Fibroblast of skin of left biceps (primary cell): ENCODE results near the gene PTPRF.
"Not testable (repeated sequence)": the region's sequence is repeated elsewhere in the genome, so short reads cannot be mapped to it uniquely, and the experiment has no call there.

Experiments
- DNase-seq, 2 experiments: peaks; one replicate each; pipeline ENCODE4 v3.0.0-alpha.2; 2013; ENCODE audit warnings: low read depth in 2 of 2

PTPRF gene

DNA sequence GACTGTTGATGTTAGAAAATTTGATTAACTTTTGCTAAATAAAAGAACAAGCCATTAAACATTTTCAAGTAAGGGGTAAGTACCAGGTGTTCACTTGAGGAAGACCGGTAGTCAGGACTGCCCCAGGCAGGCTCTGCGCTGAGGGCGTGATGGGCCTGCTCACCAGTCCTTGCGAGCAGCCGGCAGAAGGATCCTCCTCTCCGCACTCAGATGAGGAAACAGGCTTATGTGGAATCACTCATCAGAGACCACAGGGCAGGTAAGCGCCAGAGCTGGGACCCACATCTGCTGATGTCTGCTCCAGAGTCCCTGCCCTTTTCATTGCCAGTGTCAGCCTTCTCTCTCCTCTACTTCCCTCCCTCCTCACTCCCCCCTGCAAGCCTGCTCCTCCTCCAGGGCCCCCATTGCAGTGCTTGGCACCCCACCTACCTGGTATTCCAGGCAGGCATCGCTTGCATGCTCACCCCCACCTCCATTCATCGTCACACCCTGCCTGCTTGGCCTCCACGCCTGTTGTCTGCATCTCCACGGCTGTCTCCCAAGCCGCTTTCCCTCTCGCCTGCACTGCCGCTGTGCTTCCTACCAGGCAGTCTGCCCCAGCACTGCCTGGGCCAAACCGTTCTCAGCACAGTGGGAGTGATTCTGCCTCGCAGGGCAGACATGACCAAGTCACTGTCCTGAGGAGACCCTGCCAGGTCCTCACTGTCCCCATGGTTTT, 94.5 kb downstream of the PTPRF start:
- no peak for DNase-seq

DNA sequence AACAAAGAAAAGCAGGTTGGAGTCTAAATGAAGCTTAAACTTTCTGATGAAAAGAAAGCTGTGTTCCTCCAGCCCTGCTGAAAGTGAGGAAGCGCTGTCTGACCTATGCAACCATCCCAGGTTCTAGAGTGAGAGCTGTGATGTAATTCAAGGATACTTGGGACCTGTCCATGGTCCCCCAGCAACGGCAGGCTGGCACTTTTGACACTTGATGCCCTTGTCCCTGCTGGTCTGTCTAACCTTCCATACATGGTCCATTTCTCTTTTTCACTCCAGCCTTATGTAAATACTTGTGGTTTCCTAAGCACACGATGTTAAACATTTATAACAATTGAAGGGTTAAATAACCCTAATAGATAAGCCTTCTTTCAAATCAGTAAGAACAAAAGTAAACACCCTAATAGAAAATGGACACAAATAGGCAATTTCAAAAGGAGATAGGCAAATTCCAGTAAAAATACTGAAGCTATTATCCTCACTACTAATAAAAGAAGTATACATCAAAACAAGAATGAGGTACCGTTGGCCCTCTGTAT, 101.5 kb downstream of the PTPRF start:
- no peak for DNase-seq

DNA sequence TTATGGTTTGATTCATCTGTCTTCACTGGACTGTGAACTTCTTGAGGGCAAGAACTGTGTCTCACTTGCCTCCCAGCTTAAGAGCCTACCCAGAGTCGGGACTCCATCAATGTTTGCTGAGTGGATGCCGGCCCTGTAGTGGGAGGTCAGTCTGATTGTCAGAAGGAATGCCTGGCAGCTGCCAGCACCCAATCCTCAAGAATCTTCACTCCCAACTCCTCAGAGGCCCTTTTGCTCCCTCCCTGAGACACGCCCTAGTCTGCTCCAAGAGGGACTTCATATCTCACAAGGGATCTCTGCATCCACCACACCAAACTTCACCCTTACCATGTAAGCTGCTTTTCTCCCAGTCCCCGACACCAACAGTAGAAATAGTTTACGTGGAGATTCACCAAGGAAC, 104.0 kb downstream of the PTPRF start:
- no peak for DNase-seq

DNA sequence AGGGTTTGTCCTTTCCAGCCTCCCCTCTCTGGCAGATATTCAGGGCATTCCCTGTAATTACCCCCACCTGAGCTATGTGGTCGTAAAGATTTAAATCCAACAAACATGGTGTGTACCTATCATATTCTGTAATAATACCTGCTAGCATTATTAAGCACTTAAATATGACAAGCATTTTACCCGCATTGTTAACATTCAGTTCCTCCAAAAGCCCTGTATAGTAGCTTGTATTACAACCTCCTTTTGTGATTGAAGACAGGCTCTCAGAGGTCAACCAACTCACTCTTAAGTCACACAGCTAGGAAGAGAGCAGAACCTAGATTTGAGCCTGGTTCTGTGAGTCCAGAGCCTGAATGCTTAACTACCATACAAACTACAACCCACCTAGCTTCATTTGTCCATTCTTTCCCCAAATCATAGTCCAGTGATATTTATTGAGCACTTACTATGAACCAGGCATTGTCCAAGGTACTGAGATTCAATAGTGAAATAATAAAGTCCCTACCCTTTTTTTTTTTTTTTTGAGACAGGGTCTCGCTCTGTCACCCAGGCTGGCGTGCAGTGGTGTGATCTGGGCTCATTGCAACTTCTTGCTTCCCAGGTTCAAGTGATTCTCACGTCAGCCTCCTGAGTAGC, 105.4 kb downstream of the PTPRF start:
- DNase-seq, result no peak

DNA sequence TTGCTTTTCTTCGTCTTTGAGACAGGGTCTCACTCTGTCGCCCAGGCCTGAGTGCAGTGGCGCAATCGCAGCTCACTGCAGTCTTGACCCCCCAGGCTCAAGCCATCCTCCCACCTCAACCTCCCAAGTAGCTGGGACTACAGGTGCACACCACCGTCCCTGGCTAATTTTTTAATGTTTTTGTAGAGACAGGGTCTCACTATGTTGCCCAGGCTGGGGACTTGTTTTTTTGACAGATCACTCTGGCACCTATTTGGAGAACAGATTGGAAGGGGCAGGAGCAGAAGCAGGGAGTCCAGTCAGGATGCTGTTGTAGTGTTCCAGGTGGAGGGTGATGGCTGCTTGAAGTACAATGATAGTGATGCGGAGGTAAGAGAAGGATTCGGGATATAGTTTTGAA, 106.6 kb downstream of the PTPRF start:
- DNase-seq, result no peak

DNA sequence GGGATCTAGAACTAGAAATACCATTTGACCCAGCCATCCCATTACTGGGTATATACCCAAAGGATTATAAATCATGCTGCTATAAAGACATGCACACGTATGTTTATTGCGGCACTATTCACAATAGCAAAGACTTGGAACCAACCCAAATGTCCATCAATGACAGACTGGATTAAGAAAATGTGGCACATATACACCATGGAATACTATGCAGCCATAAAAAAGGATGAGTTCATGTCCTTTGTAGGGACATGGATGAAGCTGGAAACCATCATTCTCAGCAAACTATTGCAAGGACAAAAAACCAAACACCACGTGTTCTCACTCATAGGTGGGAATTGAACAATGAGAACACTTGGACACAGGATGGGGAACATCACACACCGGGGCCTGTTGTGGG, 107.7 kb downstream of the PTPRF start:
- DNase-seq, result not testable (repeated sequence)

DNA sequence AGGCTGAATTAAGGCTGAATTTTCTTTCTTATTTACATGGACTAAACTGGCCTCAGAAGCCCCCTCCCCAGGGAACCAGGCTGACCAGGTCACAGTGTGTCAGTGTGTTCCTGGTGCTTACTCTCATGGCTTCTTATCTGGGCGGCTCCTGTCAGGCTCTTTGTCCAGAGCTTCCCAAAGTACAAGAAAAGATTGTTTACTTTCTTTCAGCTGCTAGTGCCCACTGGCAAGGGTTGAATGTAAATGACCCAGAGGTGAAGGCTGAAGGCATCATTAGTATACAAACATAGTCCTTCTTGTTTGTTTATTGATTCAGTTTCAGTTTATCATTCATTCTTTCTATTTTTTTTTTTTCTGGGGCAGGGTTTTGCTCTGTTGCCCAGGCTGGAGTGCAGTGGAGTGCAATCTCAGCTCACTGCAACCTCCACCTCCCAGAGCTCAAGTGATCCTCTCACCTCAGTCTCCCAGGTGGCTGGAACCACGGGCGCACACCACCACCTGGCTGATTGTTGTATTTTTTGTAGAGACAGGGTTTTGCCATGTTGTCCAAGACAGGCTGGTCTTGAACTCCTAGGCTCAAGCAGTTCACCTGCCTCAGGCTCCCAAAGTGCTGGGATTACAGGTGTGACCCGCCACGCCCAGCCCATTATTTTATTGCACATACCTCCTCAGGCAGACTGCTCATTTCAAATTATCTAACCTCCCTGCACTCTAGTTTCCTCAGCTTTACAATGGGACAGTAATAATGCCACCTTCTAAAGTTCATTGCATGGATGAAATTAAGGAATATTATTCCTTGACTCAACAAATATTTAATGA, 109.5 kb downstream of the PTPRF start:
- DNase-seq, result no peak

DNA sequence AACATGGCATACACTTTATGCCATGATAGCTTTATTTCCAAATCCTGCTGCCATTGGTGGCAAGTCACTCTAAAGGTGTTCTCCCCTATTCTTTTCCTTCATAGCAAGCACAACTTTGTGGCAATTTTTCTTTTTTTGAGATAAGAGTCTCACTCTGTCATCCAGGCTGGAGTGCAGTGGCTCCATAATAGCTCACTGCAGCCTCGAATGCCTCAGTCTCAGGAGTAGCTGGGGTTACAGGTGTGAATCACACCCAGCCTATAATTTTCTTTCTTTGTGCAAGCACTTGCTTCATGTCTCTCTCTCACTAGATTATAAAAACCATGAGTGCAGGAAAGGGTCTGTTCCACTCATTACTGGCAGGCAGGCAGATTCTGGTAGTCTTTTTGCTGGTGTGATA, 113.9 kb downstream of the PTPRF start:
- DNase-seq, result no peak

DNA sequence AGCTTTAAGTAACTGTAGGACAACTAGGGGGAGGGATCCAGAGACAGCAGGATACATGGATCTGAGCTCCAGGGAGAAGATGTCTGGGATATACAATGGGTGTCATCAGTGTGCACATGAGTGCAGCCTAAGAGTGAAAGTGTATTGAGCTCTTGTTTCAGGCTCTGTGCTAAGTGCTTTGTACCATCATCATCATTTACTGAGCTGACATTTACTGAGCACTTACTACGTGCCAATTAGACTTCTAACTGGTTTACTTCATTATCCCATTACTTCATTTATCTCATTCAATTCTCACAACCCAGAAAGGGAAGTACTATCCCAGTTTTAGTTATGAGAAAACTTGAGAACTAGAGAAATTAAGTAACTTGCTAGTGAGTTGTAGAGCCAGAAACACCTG, 114.8 kb downstream of the PTPRF start:
- no peak for DNase-seq

DNA sequence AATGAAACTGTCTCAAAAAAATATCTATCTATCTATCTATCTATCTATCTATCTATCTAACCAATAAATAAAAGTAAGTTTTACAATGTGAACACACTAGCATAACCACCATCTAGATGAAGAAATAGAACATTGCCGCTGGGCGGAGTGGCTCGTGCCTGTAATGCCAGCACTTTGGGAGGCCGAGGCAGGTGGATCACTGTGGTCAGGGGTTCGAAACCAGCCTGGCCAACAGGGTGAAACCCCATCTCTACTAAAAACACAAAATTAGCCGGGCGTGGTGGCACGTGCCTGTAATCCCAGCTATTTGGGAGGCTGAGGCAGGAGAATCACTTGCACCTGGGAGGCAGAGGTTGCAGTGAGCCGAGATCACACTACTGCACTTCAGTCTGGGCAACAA, 116.6 kb downstream of the PTPRF start:
- not testable (repeated sequence) for DNase-seq

DNA sequence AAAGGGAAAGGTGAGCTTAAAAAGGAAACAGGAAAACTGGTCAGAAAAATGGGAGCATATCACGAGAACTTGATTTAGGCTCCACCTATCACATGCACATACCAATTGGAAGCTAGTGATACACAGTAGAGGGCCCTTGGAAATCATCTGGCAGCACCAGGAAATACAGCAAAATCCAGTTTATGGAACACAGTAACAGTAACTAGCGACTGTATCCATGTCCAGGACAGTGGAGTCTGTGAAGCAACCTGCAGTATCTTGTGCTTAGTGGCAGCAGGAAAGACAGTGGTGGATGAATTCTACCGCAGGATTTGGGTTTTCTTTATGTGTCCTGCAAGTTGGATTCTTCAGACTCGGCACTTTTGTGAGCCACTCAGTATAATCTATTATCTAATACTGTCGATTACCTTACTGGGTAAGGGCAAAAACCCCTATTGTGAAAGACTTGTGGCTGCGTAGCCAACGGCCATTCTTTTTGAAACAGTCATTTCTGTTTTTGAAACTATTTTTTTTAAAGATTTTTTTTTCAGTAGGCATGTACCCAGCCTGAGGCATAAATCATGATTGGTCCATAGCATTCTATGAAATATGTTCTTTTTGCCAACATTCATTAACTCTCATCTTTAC, 117.7 kb downstream of the PTPRF start:
- no peak for DNase-seq

DNA sequence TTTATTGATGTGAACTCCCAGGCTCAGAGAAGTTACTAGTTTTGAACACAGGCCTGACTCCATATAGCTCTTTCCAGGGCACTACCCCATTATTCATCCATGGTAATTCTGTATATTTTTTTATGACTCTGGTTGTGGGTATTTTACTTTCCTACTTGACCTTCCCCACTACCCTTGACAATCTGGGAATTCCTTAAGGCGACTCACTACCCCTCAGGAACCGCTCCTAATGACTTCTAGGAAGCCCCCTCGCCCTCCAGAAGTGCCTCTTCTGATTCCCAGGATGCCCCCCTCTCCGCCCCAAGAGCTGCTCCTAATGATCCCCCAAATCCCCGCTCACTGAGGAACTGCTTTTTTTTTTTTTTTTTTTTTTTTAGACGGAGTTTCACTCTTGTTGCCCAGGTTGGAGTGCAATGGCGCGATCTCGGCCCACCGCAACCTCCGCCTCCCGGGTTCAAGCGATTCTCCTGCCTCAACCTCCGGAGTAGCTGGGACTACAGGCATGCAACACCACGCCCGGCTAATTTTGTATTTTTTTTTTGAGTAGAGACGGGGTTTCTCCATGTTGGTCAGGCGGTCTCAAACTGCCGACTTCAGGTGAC, 118.3 kb downstream of the PTPRF start:
- DNase-seq, result no peak

DNA sequence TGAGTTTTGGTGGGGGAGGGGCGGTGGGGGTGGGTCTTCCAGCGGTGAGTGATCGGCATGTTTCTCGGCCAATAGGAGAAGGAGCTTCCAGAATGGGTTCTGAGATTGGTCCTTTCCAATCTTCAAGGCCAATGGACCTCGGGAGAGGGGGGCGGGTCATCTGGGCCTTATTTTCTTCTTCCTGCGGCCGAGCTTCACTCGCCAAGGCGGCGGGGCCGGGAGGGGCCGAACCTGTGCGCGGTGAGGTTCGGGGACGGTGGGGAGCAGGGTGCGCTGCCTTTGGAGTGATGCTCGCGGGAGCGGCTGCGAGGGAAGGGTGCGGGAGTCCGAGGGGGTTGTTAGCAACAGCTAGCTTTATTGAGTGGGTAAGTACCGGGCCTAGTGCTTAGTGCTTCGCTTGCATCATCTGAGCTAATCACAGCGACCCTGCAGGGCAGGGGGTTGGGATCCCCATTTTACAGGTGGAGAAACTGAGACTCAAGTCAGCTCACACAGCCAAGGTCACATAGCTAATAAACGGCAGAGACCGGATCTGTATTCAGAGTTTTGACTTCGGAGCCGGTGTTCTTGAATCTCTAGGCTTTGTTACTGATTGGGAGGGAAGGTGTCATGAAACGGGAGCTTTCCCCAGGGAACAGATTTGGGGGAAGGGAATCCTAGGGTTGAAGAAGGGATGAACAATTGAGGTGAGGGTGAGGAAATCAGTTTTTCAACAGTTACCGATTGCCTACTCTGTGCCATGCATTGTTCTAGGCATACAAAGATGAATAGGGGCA, 119.8 kb downstream of the PTPRF start:
- DNase-seq, result peak; percentile 98

DNA sequence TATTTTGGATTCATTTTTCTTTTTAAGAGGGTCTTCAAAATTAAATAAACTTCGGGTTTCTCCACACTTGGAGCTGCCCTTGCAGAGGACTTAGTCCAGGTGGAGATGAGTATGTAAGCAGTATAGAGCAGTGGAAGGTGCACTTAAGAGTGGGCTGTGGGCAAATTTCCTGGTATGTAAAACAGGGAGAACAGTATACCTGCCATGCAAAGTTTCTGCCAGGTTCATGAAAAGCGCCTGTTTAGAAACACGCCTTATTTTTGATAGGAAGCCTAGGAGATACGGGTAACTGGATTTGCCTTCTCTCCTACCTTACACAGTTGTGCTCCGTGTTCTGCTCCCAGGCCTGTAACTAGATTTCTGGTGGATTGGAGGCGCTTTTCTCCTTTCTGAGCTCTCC, 120.5 kb downstream of the PTPRF start:
- no peak for DNase-seq

DNA sequence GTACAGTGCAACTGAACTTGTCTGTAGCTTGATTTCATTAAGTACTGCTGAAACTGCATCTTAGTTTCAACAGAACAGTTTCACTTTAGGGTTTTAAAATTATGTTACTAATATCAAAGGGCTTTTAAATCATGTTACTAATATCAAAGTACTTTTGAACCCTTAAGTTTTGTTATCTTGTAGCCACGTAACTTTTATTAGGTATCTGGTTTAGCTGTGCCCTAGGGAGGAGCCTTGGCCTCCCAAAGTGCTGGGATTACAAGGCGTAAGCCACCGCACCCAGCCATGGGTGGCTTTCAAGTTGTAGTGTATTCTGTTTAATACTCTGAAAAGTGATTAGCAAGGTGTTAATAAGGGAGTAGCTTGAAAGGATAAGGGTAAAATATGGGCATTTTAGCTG, 121.2 kb downstream of the PTPRF start:
- DNase-seq, result no peak

DNA sequence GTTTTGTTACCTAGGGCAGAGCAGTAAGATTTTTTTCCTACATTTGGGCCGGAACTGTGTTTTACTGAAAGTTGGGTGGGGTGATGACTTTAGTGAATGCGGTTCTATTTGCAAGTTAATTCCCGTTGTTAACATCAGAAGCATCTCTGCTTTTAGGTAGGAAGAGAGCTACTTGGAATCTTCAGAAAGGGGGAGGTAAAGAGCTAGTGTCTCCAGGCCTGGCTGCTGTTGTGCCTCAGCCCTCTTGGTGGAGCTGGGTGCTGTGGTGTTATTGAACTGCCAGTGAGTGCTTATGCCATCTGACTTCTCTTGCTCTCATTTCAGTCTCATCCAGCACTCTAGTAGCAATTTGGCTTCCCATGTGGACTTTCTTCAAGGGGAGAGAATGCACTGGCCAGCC, 122.7 kb downstream of the PTPRF start:
- DNase-seq, result no peak

DNA sequence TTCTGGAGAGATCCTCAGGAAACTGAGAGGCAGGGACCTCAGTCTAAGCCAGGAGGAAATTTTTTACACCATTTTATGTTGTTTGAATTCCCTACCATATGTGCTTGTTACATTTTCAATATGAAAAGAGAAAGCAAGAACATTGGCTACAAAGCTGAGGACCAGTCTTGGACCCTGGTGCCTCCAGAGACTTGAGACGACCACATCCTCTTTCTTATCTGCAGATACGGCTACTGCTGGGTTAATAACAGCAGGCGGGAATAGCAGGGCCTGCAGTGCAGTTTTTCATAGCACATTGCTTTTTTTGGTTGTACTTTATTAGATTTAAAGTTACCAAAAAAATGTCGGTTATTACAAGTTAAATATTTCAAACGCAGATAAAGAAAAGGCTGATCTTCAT, 123.2 kb downstream of the PTPRF start:
- no peak for DNase-seq

DNA sequence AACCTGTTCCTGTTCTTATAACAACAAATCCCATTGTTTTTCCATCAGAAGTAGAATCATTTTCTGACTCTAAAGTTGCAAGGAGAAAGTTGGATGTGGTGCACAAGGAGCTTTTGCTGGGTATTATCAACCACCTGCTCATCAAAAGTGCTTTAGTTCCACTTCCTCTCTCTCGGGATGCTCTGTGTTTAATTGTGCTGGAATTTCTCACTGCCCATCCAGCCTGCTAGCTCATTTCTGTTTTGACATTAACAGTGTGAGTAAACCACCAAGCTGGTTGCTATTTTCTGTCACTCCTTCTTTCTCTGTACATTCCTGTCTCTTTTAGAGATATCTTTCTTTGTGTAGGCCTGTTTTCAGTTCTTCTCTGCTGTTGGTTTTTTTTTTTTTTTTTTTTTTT, 125.3 kb downstream of the PTPRF start:
- DNase-seq, result no peak

DNA sequence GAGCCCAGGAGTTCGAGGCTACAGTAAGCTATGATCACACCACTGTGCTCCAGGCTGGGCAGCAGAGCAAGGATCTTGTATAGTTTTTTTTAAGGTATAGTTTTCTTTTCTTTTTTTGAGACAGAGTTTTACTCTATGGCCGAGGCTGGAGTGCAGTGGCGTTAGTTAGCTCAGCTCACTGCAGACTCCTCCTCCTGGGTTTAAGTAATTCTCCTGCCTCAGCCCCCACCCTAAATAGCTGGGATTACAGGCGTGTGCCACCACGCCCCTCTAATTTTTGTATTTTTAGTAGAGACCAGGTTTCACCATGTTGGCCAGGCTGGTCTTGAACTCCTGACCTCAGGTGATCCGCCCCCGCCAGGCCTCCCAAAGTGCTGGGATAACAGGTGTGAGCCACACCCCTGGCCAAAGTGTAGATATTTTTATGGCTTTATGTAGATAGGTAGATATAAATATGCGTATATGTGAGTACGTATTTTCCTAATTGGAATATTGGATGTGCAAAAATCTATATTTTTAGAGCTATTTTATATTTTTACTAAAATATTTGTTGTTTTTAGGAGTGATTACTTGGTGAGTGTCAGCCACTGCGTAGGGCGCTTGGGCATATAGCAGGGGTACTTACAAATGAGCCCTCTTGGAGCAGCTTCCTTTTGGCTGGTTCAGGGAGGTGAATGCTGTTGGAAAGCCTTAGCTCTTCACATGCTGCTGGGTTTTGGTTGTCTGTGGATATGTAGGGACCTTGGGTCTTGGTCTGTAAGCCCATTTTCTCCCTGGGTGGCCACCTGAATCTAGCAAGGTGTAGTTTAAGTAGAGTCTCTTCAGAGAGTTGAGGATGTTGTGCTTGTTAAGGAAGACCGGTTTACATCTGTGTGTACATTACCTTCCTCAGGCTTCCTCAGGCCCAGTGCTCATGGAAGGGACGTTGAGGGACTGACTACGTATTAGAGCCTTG, 128.8 kb downstream of the PTPRF start:
- no peak for DNase-seq

DNA sequence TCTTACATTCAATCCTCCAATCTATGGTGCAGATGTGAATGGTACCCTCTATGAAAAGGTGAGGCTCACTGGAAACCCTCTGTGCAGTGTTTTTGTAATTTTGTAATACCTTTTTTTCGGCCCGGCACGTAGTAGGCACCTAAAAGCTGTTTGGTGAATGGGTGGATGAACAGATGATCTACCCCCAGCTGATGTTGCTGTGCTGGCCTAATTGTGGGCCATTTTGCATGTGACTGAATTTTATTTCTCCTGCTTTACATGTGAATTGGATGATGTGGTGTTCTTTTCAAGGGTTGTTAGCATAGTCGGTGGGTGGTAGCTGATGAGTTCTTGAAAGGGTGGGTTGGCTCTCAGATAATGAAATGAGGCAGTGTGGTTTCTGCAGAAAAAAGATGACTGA, 129.7 kb downstream of the PTPRF start:
- no peak for DNase-seq
